ENCODE measurements around the gene STK38L. TPM values are rescaled to one million over a fixed set of nuclear protein-coding genes. Genes with fewer than 3 reads are reported as not detected.

The STK38L gene
- total and polyA plus RNA-seq, 2 of the 4 experiments (the other 2 are of a cell fraction) = 5.1 to 7.2 TPM

DNA sequence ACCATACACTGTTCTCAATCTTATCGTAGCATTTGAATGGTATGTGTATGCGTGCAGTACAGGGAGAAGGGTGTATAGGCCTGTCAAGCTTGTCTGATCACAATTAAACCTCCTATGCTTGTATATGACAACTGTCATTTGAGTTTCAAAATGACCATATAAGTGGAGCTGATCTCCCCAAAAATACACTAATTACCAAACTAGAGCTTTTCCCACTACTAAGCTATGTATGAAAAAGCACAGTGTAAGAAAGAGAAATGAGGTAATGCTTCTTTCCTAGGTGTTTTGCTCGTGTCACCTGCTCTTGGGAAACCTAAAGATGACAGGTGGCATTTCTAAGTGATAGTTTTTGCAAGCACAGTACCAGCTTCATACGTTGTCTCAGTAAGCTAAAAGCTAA, 1.1 kb upstream of the STK38L start (continued):
- TF ChIP-seq CEBPB (IDR thresholded peaks at IDR 0.05; ENCODE audit: low read depth, low read length) = no peak
- no peak for TF ChIP-seq FOS (IDR thresholded peaks at IDR 0.05; ENCODE audit: low read depth, low read length)
- no peak for TF ChIP-seq RFX5 (IDR thresholded peaks at IDR 0.05; ENCODE audit: low read depth, low read length)
- TF ChIP-seq SMC3 (IDR thresholded peaks at IDR 0.05; ENCODE audit: low read depth, low read length) = no peak
- TF ChIP-seq MAZ (IDR thresholded peaks at IDR 0.05; ENCODE audit: borderline replicate concordance, low read depth, low read length) = no peak

All from IMR-90 (cell line).